Right atrium auricular region (tissue), 2 donors: ENCODE results near the gene CIZ1. TPM values are rescaled to one million over a fixed set of nuclear protein-coding genes. Genes with fewer than 3 reads are reported as not detected.

ENCODE experiments used
- DNase-seq: peaks from one replicate; pipeline ENCODE4 v3.0.0-alpha.2; 2019; ENCODE audit warnings: low spot score
- H3K27ac ChIP-seq, 2 donors: fragments of 200-600 bp; sonication (generic); 1 replicate in 1 of 2; 2 replicates in 1 of 2; pipeline ENCODE4 v1.5.1; 2016 to 2019
- H3K27me3 ChIP-seq, 2 donors: fragments of 200-600 bp; sonication (generic); one replicate each; pipeline versions ENCODE4 v1.5.1 to v1.6.0; 2017 to 2019
- H3K36me3 ChIP-seq: fragments of 200-600 bp; sonication (generic); one replicate; pipeline ENCODE4 v1.5.1; 2016
- H3K4me1 ChIP-seq, 2 donors: fragments of 200-600 bp; sonication (generic); one replicate each; pipeline versions ENCODE4 v1.5.1 to v1.6.0; 2017 to 2019
- H3K4me3 ChIP-seq, 2 donors: fragments of 200-600 bp; sonication (generic); 1 replicate in 1 of 2; 2 replicates in 1 of 2; pipeline ENCODE4 v1.5.1; 2017 to 2019; ENCODE audit warnings: mild to moderate bottlenecking in 1 of 2, moderate library complexity in 1 of 2
- H3K9me3 ChIP-seq, 2 donors: fragments of 200-600 bp; sonication (generic); one replicate each; pipeline ENCODE4 v1.5.1; 2019
- CTCF ChIP-seq, 2 donors: fragments of 200-600 bp; sonication (generic); IDR thresholded peaks; one replicate each; pipeline ENCODE4 v1.5.1; 2019; ENCODE audit warnings: antibody characterized with exemption in 2 of 2
- total RNA-seq, 2 donors: library from RNA; depleted of rRNA; stranded (reverse); fragments of >200 nt; gene quantifications; one replicate each; pipeline ENCODE4 v1.1.0, GENCODE V29; 2016

Gene CIZ1
- total RNA-seq, 2 donors from 2014 or later = 41.6 to 45.9 TPM

GRCh38 chr9:128226412-128226801, 35.0 kb upstream of the CIZ1 start:
- H3K4me1 ChIP-seq = no peaks in the 10 kb centered on the region
- no peaks in the 10 kb centered on the region for H3K36me3 ChIP-seq
- H3K27ac ChIP-seq = no peak overlapping the region
- H3K4me3 ChIP-seq = no peak overlapping the region
- no peaks in the 10 kb centered on the region for H3K27me3 ChIP-seq
- DNase-seq = no peak
- no peaks in the 10 kb centered on the region for H3K9me3 ChIP-seq
- TF ChIP-seq CTCF (IDR thresholded peaks at IDR 0.05) = no peak

- no peak for DNase-seq
- H3K4me3 ChIP-seq = no peak overlapping the region
- H3K36me3 ChIP-seq = no peaks in the 10 kb centered on the region
- H3K27ac ChIP-seq = no peak overlapping the region
- H3K4me1 ChIP-seq = no peaks in the 10 kb centered on the region
- TF ChIP-seq CTCF (IDR thresholded peaks at IDR 0.05) = no peak
- H3K27me3 ChIP-seq = no peaks in the 10 kb centered on the region
- H3K9me3 ChIP-seq = no peaks in the 10 kb centered on the region
These were observed 34.5 kb upstream of the CIZ1 start for GRCh38 chr9:128225770-128226411.

GRCh38 chr9:128224877-128225276, 33.5 kb upstream of the CIZ1 start:
- Histone ChIP-seq H3K9me3 (no peaks in the 10 kb centered on the region), H3K27ac (no peak overlapping the region), H3K36me3 (no peaks in the 10 kb centered on the region), H3K27me3 (no peaks in the 10 kb centered on the region), H3K4me3 (no peak overlapping the region), H3K4me1 (no peaks in the 10 kb centered on the region)
- no peak for TF ChIP-seq CTCF (IDR thresholded peaks at IDR 0.05)
- no peak for DNase-seq

GRCh38 chr9:128222880-128223670, 31.7 kb upstream of the CIZ1 start:
- no peak for DNase-seq
- no peaks in the 10 kb centered on the region for H3K27me3 ChIP-seq
- H3K9me3 ChIP-seq = no peaks in the 10 kb centered on the region
- H3K36me3 ChIP-seq = no peaks in the 10 kb centered on the region
- H3K4me1 ChIP-seq = peaks cover 0 to 11% of the 10 kb centered on the region in 2 donors
- no peak for TF ChIP-seq CTCF (IDR thresholded peaks at IDR 0.05)
- no peak overlapping the region for H3K27ac ChIP-seq
- no peak overlapping the region for H3K4me3 ChIP-seq

- Histone ChIP-seq H3K4me1 (peaks cover 0 to 17% of the 10 kb centered on the region in 2 donors), H3K27me3 (no peaks in the 10 kb centered on the region), H3K27ac (no peak overlapping the region), H3K36me3 (no peaks in the 10 kb centered on the region), H3K9me3 (no peaks in the 10 kb centered on the region), H3K4me3 (no peak overlapping the region)
- no peak for DNase-seq
- TF ChIP-seq CTCF (IDR thresholded peaks at IDR 0.05) = no peak
These were observed 30.7 kb upstream of the CIZ1 start for GRCh38 chr9:128222026-128222425.
